OCI-LY3 (cell line): ENCODE data around the gene GATAD2B.

ENCODE experiments used
- H2AFZ ChIP-seq: fragments of 200-600, 300-600 bp; shearing (Covaris generic); 2 replicates; pipeline ENCODE4 v1.6.0; 2014; ENCODE audit warnings: antibody characterized with exemption, low read depth, low read length
- H3K27ac ChIP-seq: fragments of 200-600, 300-600 bp; sonication (generic); 2 replicates; pipeline ENCODE4 v1.5.1; 2014; ENCODE audit warnings: mild to moderate bottlenecking, low read length, moderate library complexity, mixed read lengths
- H3K27me3 ChIP-seq: fragments of 200-600, 300-600 bp; sonication (generic); 2 replicates; pipeline ENCODE4 v1.6.1; 2014; ENCODE audit warnings: low read depth, low read length, mixed read lengths
- H3K36me3 ChIP-seq: fragments of 200-600, 300-600 bp; sonication (generic); replicated peaks from 2 replicates; pipeline ENCODE3; 2014; ENCODE audit warnings: low read depth, low read length, mixed read lengths
- H3K4me1 ChIP-seq: fragments of 300-600, 200-600 bp; sonication (generic); 2 replicates; pipeline ENCODE4 v1.6.1; 2014; ENCODE audit warnings: low read length, mixed read lengths
- H3K4me2 ChIP-seq: fragments of 200-600, 300-600 bp; sonication (generic); 2 replicates; pipeline ENCODE4 v1.6.1; 2014; ENCODE audit warnings: low read length, mixed read lengths
- H3K4me3 ChIP-seq: fragments of 300-600, 200-600 bp; sonication (generic); 2 replicates; pipeline ENCODE4 v1.5.1; 2014; ENCODE audit warnings: antibody characterized with exemption, mild to moderate bottlenecking, low read length, moderate library complexity
- H3K79me2 ChIP-seq: fragments of 300-600, 200-600 bp; shearing (Covaris generic); 2 replicates; pipeline ENCODE4 v1.6.1; 2014; ENCODE audit warnings: mild to moderate bottlenecking, low read length, mixed read lengths
- H3K9ac ChIP-seq: fragments of 300-600, 200-600 bp; shearing (Covaris generic); 2 replicates; pipeline ENCODE4 v1.6.0; 2014; ENCODE audit warnings: mild to moderate bottlenecking, low read length, moderate library complexity
- H3K9me3 ChIP-seq: fragments of 200-600, 300-600 bp; shearing (Covaris generic); 2 replicates; pipeline ENCODE4 v1.6.1; 2014; ENCODE audit warnings: low read length, mixed read lengths; ENCODE audit not compliant: insufficient read depth
- H4K20me1 ChIP-seq: fragments of 200-600, 300-600 bp; sonication (generic); 2 replicates; pipeline ENCODE4 v1.6.1; 2016; ENCODE audit warnings: low read length, mixed read lengths; ENCODE audit not compliant: insufficient read depth
- CTCF ChIP-seq: fragments of 200-600, 300-600 bp; sonication (generic); IDR thresholded peaks from 2 replicates; pipeline ENCODE4 v1.5.1; 2014; ENCODE audit warnings: antibody characterized with exemption, low read length, low read depth
- EZH2phosphoT487 ChIP-seq: fragments of 200-600 bp; shearing (Covaris generic); IDR thresholded peaks from 2 replicates; pipeline ENCODE4 v1.6.1; 2018; ENCODE audit warnings: antibody characterized with exemption, mixed run types, low read depth

GATAD2B gene

DNA sequence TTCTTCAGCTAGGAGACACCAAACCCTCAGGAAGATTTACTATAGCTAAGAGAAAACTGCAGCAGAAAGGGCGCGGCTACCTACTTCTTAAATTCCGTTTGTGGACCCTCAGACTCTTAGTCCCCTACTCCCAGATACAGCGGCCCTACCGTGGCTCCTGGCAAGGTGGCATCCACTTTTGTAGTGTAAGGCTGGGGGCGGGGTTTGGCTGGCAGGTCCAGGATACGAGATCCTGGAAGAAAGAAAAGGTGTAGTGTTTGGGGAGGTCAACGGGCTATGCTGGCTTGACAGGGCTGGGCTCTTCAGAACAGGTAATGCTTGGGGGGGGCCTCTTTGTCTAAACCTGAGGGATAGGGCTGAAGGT, 45.2 kb upstream of the GATAD2B start:
- H3K79me2 ChIP-seq, result peaks cover 30% of the 10 kb centered on the region

DNA sequence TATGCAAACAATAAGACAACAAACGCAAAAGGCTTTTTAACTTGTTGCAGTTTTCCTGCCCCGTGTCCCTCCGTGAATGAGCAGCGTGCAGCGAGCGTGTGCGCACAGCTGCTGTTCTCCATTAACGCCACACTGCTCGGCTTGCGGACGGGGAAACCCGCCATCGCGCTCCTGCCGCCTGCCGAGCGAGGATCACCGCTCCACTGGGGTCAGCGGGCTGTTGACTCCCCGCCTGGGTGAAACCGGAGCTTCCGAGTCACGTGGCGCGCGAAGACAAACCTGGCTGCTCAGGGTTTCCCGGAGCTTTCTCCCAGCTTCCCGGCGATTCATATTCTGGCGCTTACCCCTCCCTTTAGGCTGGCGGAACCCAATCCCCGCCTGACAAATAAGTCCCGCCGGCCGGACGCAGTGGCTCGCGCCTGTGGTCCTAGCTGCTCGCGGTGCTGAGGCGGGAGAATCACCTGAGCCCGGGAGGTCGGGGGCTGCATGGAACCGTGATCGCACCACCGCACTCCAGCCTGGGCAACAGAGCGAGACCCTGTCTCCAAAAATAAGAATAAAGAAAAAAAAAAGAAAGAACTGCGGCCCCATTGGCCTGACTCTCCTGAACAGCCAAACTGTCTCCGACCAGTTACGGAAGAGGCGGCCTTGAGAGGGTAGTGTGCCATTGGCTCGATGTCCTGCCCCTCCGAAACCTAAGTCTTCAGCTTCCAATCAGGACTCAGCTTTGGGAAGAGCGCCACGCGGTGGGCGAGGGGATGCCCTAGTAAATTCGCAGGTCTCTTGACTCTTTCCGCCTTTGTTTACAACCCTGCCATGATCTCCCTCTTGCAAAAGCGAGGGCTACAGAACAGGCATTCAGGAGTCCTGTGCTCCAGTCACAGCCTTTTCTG, 44.6 kb upstream of the GATAD2B start, which contains the start of gene CREB3L4:
Gene CREB3L4 (plus strand): TSS at position 796 of the 893 bp plus-strand sequence. CDS start 624 bp downstream, outside the sequence.
- H3K36me3 ChIP-seq, result peaks cover 9% of the 10 kb centered on the region
- peaks cover 36% of the 10 kb centered on the region for H3K79me2 ChIP-seq
- H3K9me3 ChIP-seq, result no peaks in the 10 kb centered on the region
- H3K27ac ChIP-seq, result peak within 1 kb of the TSS; percentile 85
- no peaks in the 10 kb centered on the region for H4K20me1 ChIP-seq
- H3K4me1 ChIP-seq, result peaks cover 32% of the 10 kb centered on the region
- peak within 1 kb of the TSS; percentile 81 for H2AFZ ChIP-seq
- peak within 1 kb of the TSS; percentile 83 for H3K4me3 ChIP-seq
- H3K9ac ChIP-seq, result peak within 1 kb of the TSS; percentile 88
- H3K4me2 ChIP-seq, result peak within 1 kb of the TSS; percentile 93
- TF ChIP-seq CTCF, result peak; percentile 65
- TF ChIP-seq EZH2phosphoT487, result no peak
- no peaks in the 10 kb centered on the region for H3K27me3 ChIP-seq

More for the DNA sequence above, 45.2 kb upstream of the GATAD2B start:
- H2AFZ ChIP-seq, result peak overlapping the region; percentile 81
- H3K27me3 ChIP-seq, result no peaks in the 10 kb centered on the region
- no peak; the same call in none of the 2 replicates for TF ChIP-seq CTCF
- no peak for TF ChIP-seq EZH2phosphoT487
- peak overlapping the region; percentile 93 for H3K4me2 ChIP-seq
- peaks cover 36% of the 10 kb centered on the region for H3K4me1 ChIP-seq
- peak overlapping the region; percentile 88 for H3K9ac ChIP-seq
- no peaks in the 10 kb centered on the region for H4K20me1 ChIP-seq
- H3K9me3 ChIP-seq, result no peaks in the 10 kb centered on the region
- H3K4me3 ChIP-seq, result peak overlapping the region; percentile 83
- peaks cover 15% of the 10 kb centered on the region for H3K36me3 ChIP-seq
- peak overlapping the region; percentile 85 for H3K27ac ChIP-seq

DNA sequence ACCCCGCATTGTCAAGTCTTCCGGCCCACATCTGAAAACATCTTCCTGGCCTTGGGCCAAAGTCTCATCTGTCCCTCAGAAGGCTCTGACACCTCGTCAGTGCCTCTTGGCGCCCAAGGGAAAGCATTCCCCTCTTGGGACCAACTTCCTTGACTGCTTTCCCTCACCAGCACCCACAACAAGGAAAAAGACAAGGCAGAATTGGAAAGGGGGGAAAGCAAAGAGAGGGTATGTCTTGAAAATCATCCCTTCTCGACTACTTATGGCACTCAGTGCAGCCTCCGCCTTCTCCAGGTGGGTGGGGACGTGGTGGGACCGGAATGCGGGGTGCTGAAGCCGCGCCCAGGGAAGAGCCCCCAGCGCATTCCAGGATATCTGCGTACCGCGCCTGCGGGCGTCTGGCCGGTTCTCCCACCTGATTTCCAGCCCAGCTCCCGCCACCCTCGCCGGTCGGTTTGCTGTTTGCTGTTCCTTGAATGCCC, 41.1 kb upstream of the GATAD2B start:
- Histone ChIP-seq H3K79me2 (peaks cover 56% of the 10 kb centered on the region), H3K9me3 (no peaks in the 10 kb centered on the region), H3K9ac (peak overlapping the region; percentile 99), H3K4me3 (peak overlapping the region; percentile 92), H3K4me2 (peak overlapping the region; percentile 95), H4K20me1 (no peaks in the 10 kb centered on the region), H3K27me3 (no peaks in the 10 kb centered on the region), H3K27ac (peak overlapping the region; percentile 77), H3K4me1 (peaks cover 43% of the 10 kb centered on the region), H3K36me3 (peaks cover 27% of the 10 kb centered on the region), H2AFZ (peak overlapping the region; percentile 45; the same call in 1 of the 2 replicates)
- TF ChIP-seq EZH2phosphoT487, result no peak
- TF ChIP-seq CTCF, result no peak
